ENCODE data around the gene C6orf47.

C6orf47 gene

DNA sequence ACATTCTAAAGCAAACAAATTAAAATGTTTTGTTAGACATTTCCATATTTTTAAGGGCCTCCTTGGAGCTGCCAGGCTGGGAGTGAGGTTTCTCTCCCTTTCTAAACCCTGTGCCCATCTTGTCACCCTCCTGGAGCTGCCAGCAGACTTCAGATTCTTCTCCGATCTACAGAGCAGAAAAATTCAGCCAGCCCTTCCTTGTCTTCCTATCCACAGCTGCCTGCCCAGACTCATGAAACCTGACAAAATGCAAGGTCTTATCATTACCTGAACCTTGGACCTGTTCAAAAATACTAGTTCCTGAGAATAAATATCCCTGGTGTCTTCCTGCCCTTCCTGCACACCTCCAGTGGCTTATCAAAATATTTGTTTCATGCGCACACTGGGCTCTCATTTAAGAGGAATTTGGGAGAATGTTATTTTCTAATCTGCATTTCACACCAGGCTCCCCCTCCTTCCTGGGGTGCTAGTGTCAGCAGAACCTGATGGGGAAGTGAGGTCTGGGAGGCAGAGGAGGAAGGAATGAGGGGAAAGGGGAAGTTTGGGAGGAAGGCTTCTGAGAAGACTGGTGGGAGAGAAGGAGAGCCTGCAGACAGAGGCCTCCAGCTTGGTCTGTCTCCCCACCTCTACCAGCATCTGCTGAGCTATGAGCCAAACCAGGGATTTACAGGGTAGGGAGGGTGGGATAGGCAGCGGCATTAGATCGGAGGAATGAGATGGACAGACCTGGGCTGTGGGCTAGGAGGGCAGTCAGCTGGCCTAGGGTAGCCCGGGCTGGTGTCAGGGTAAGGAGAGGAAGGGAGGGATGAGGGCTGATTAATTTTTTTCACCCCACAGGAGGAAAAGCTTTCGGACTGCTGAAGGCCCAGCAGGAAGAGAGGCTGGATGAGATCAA is 45.6 kb downstream of the C6orf47 start, which contains the start of gene AIF1:
Gene AIF1, plus strand, starts transcription at position 551 of the 895 bp plus-strand sequence. Its CDS starts 96 bp downstream, at position 647.
- H3F3A ChIP-seq (ENCODE audit: insufficient read depth, low read length) = no peaks in the 10 kb centered on the region
- no peaks in the 10 kb centered on the region for H3K79me2 ChIP-seq (ENCODE audit: insufficient read depth, low read length)
- peaks cover 28% of the 10 kb centered on the region for H3K4me1 ChIP-seq (ENCODE audit: insufficient read depth, low read length, severe bottlenecking)
- no peaks in the 10 kb centered on the region for H3K9me3 ChIP-seq (ENCODE audit: low read length)
- H3K27ac ChIP-seq (ENCODE audit: low read depth, low read length, poor library complexity, severe bottlenecking) = peak within 1 kb of the TSS; percentile 60
- no peak for TF ChIP-seq EZH2 (IDR thresholded peaks at IDR 0.05; ENCODE audit: borderline replicate concordance, low read length)
- TF ChIP-seq, protein P1, sequence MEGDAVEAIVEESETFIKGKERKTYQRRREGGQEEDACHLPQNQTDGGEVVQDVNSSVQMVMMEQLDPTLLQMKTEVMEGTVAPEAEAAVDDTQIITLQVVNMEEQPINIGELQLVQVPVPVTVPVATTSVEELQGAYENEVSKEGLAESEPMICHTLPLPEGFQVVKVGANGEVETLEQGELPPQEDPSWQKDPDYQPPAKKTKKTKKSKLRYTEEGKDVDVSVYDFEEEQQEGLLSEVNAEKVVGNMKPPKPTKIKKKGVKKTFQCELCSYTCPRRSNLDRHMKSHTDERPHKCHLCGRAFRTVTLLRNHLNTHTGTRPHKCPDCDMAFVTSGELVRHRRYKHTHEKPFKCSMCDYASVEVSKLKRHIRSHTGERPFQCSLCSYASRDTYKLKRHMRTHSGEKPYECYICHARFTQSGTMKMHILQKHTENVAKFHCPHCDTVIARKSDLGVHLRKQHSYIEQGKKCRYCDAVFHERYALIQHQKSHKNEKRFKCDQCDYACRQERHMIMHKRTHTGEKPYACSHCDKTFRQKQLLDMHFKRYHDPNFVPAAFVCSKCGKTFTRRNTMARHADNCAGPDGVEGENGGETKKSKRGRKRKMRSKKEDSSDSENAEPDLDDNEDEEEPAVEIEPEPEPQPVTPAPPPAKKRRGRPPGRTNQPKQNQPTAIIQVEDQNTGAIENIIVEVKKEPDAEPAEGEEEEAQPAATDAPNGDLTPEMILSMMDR (IDR thresholded peaks at IDR 0.05; ENCODE audit: low read length) = no peak
- no peaks in the 10 kb centered on the region for H4K20me1 ChIP-seq (ENCODE audit: insufficient read depth, low read length)
- peak within 1 kb of the TSS; percentile 43; the same call in 1 of the 2 replicates for H3K9ac ChIP-seq (ENCODE audit: low read length)
- no peaks in the 10 kb centered on the region for H3K9me2 ChIP-seq (ENCODE audit: low read depth, low read length)
- H3K27me3 ChIP-seq (ENCODE audit: insufficient read depth, low read length) = no peaks in the 10 kb centered on the region
- H2AFZ ChIP-seq (ENCODE audit: low read length) = no peak within 1 kb of the TSS
- H3K4me2 ChIP-seq (ENCODE audit: low read length) = peak within 1 kb of the TSS; percentile 59
- H3K36me3 ChIP-seq (ENCODE audit: insufficient read depth, low read length) = no peaks in the 10 kb centered on the region
- peak within 1 kb of the TSS; percentile 22 for H3K4me3 ChIP-seq (ENCODE audit: low read depth, low read length, poor library complexity, severe bottlenecking)

DNA sequence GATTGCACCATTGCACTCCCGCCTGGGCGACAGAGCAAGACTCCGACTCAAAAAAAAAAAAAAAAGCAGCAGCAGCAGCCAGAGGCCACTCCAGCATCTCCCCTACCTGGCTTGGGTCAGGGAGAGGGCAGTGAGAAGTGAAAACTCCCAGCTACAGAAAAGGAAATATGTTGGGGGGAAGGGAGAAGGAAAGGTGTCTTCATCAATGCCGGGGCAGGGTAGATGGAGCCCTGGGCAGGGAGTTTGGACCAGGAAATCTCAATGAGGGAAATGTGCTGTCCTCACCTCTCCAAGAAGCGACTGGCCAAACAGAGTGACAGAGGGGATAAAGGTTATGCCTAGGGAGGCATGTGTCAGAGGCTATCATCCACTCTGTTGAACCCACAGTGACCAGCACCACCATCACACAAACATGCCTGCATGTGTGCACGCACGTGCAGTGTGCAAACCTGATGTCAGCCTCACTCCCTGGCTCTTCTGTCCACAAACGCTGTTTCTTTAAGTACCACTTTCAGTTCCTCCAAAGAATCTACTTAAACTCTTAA is 46.4 kb downstream of the C6orf47 start:
- H4K20me1 ChIP-seq (ENCODE audit: insufficient read depth, low read length) = no peaks in the 10 kb centered on the region
- H3K4me1 ChIP-seq (ENCODE audit: insufficient read depth, low read length, severe bottlenecking) = peaks cover 32% of the 10 kb centered on the region
- no peak overlapping the region for H3K4me3 ChIP-seq (ENCODE audit: low read depth, low read length, poor library complexity, severe bottlenecking)
- peak overlapping the region; percentile 23 for H3K4me2 ChIP-seq (ENCODE audit: low read length)
- no peak for TF ChIP-seq EZH2 (IDR thresholded peaks at IDR 0.05; ENCODE audit: borderline replicate concordance, low read length)
- TF ChIP-seq, protein P1 (IDR thresholded peaks at IDR 0.05; ENCODE audit: low read length) = no peak
- H3K79me2 ChIP-seq (ENCODE audit: insufficient read depth, low read length) = no peaks in the 10 kb centered on the region
- no peaks in the 10 kb centered on the region for H3K36me3 ChIP-seq (ENCODE audit: insufficient read depth, low read length)
- peak overlapping the region; percentile 60 for H3K27ac ChIP-seq (ENCODE audit: low read depth, low read length, poor library complexity, severe bottlenecking)
- H3K9me2 ChIP-seq (ENCODE audit: low read depth, low read length) = no peaks in the 10 kb centered on the region
- H3K27me3 ChIP-seq (ENCODE audit: insufficient read depth, low read length) = no peaks in the 10 kb centered on the region
- H2AFZ ChIP-seq (ENCODE audit: low read length) = no peak overlapping the region
- H3F3A ChIP-seq (ENCODE audit: insufficient read depth, low read length) = no peaks in the 10 kb centered on the region
- H3K9ac ChIP-seq (ENCODE audit: low read length) = no peak overlapping the region; the same call in 1 of the 2 replicates
- no peaks in the 10 kb centered on the region for H3K9me3 ChIP-seq (ENCODE audit: low read length)

DNA sequence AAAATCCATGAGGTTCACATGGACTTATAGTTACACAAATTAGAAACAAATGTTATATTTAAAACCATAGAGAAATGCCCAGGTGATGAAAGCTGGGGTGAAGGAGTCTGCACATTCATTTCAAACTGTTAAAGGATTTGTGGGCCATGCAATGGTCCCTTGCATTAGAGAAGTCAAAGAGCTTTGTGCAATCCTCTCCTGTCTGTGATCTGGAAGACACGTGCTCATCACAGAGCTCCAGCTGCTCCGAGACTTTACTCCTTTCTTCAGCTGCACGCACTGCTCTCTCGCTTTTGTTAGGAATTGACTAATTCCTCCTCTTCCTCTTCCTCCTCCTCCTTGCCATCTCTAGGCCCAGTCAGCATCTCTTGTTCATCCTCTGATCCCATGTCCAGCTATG is 49.6 kb downstream of the C6orf47 start:
- no peak overlapping the region for H2AFZ ChIP-seq (ENCODE audit: low read length)
- no peaks in the 10 kb centered on the region for H3K27me3 ChIP-seq (ENCODE audit: insufficient read depth, low read length)
- H3K9ac ChIP-seq (ENCODE audit: low read length) = no peak overlapping the region
- peaks cover 25% of the 10 kb centered on the region for H3K4me1 ChIP-seq (ENCODE audit: insufficient read depth, low read length, severe bottlenecking)
- no peaks in the 10 kb centered on the region for H3K79me2 ChIP-seq (ENCODE audit: insufficient read depth, low read length)
- no peaks in the 10 kb centered on the region for H4K20me1 ChIP-seq (ENCODE audit: insufficient read depth, low read length)
- TF ChIP-seq EZH2 (IDR thresholded peaks at IDR 0.05; ENCODE audit: borderline replicate concordance, low read length) = no peak
- TF ChIP-seq, protein P1 (IDR thresholded peaks at IDR 0.05; ENCODE audit: low read length) = no peak
- no peak overlapping the region for H3K4me2 ChIP-seq (ENCODE audit: low read length)
- H3K27ac ChIP-seq (ENCODE audit: low read depth, low read length, poor library complexity, severe bottlenecking) = no peak overlapping the region
- no peaks in the 10 kb centered on the region for H3F3A ChIP-seq (ENCODE audit: insufficient read depth, low read length)
- no peaks in the 10 kb centered on the region for H3K9me3 ChIP-seq (ENCODE audit: low read length)
- H3K36me3 ChIP-seq (ENCODE audit: insufficient read depth, low read length) = no peaks in the 10 kb centered on the region
- H3K9me2 ChIP-seq (ENCODE audit: low read depth, low read length) = no peaks in the 10 kb centered on the region
- H3K4me3 ChIP-seq (ENCODE audit: low read depth, low read length, poor library complexity, severe bottlenecking) = no peak overlapping the region

All from OCI-LY1 (cell line).